SK-N-SH treated with all-trans-retinoic acid at 6 μM for 48 hours (cell line): ENCODE data around the gene CPT1A.

Experiments used
- ATAC-seq: fragments of 200-7000 bp; cut with Tn5 transposase; 3 replicates; pipeline ENCODE4 v1.9.1; 2020; ENCODE audit warnings: mild to moderate bottlenecking, moderate library complexity
- ARNTL ChIP-seq: fragments of 450-650 bp; formaldehyde crosslinking; IDR thresholded peaks from 2 replicates; pipeline ENCODE4 v1.5.0; 2020; ENCODE audit warnings: low read depth, mild to moderate bottlenecking, moderate library complexity, borderline replicate concordance
- BACH2 ChIP-seq: fragments of 250-450 bp; sonication (Bioruptor Pico); IDR thresholded peaks from 2 replicates; pipeline ENCODE4 v1.9.0; 2021; ENCODE audit warnings: mild to moderate bottlenecking, borderline replicate concordance
- CREB5 ChIP-seq: fragments of 250-450 bp; sonication (Bioruptor Pico); IDR thresholded peaks from 2 replicates; pipeline ENCODE4 v1.5.1; 2020; ENCODE audit warnings: low read depth, mild to moderate bottlenecking, moderate library complexity
- CSDC2 ChIP-seq: fragments of 250-450 bp; sonication (Bioruptor Pico); IDR thresholded peaks from 2 replicates; pipeline ENCODE4 v1.5.0; 2020; ENCODE audit warnings: mild to moderate bottlenecking, moderate library complexity
- CSRNP3 ChIP-seq: fragments of 250-450 bp; sonication (Bioruptor Pico); IDR thresholded peaks from 2 replicates; pipeline ENCODE4 v1.5.1; 2021; ENCODE audit warnings: mild to moderate bottlenecking, moderate library complexity
- GLIS3 ChIP-seq: fragments of 250-450 bp; sonication (Bioruptor Pico); IDR thresholded peaks from 2 replicates; pipeline ENCODE4 v1.5.0; 2020; ENCODE audit warnings: mild to moderate bottlenecking, moderate library complexity
- ISL1 ChIP-seq: fragments of 250-450 bp; sonication (Bioruptor Pico); IDR thresholded peaks from 2 replicates; pipeline ENCODE4 v2.1.2; 2022; ENCODE audit warnings: mild to moderate bottlenecking, moderate library complexity
- OSR1 ChIP-seq: fragments of 250-450 bp; sonication (Bioruptor Pico); IDR thresholded peaks from 2 replicates; pipeline ENCODE4 v1.8.0; 2022; ENCODE audit warnings: moderate library complexity, mild to moderate bottlenecking, inconsistent platforms
- PATZ1 ChIP-seq: fragments of 250-450 bp; sonication (Bioruptor Pico); IDR thresholded peaks from 2 replicates; pipeline ENCODE4 v1.8.0; 2020; ENCODE audit warnings: mild to moderate bottlenecking, moderate library complexity, borderline replicate concordance
- POU6F1 ChIP-seq: fragments of 250-450 bp; sonication (Bioruptor Pico); IDR thresholded peaks from 2 replicates; pipeline ENCODE4 v1.8.0; 2021; ENCODE audit warnings: low read depth, mild to moderate bottlenecking, moderate library complexity, borderline replicate concordance
- RARB ChIP-seq: fragments of 250-450 bp; sonication (Bioruptor Pico); IDR thresholded peaks from 2 replicates; pipeline ENCODE4 v1.8.0; 2021; ENCODE audit warnings: mild to moderate bottlenecking, moderate library complexity
- SNAI2 ChIP-seq: fragments of 250-450 bp; sonication (Bioruptor Pico); IDR thresholded peaks from 2 replicates; pipeline ENCODE4 v1.5.0; 2020; ENCODE audit warnings: mild to moderate bottlenecking, moderate library complexity
- TCF4 ChIP-seq: fragments of 250-450 bp; sonication (Bioruptor Pico); IDR thresholded peaks from 2 replicates; pipeline ENCODE4 v1.8.0; 2021; ENCODE audit warnings: mild to moderate bottlenecking, moderate library complexity, borderline replicate concordance
- TOX ChIP-seq: fragments of 250-450 bp; sonication (Bioruptor Pico); IDR thresholded peaks from 2 replicates; pipeline ENCODE4 v1.8.0; 2021; ENCODE audit warnings: mild to moderate bottlenecking, moderate library complexity, borderline replicate concordance
- TSHZ2 ChIP-seq: fragments of 250-450 bp; sonication (Bioruptor Pico); IDR thresholded peaks from 2 replicates; pipeline ENCODE4 v1.5.0; 2020; ENCODE audit warnings: mild to moderate bottlenecking, moderate library complexity
- ZFP3 ChIP-seq: fragments of 250-450 bp; sonication (Bioruptor Pico); IDR thresholded peaks from 2 replicates; pipeline ENCODE4 v1.5.0; 2020; ENCODE audit warnings: mild to moderate bottlenecking, moderate library complexity
- ZFP30 ChIP-seq: fragments of 450-650 bp; formaldehyde crosslinking; IDR thresholded peaks from 2 replicates; pipeline ENCODE4 v1.5.0; 2022; ENCODE audit warnings: mild to moderate bottlenecking, moderate library complexity
- ZNF565 ChIP-seq: fragments of 450-650 bp; formaldehyde crosslinking; conservative IDR thresholded peaks from 2 replicates; pipeline ENCODE4 v1.5.0; 2020; ENCODE audit warnings: low read depth, mild to moderate bottlenecking, moderate library complexity
- ZNF70 ChIP-seq: fragments of 450-650 bp; formaldehyde crosslinking; IDR thresholded peaks from 2 replicates; pipeline ENCODE4 v1.5.0; 2020; ENCODE audit warnings: mild to moderate bottlenecking, moderate library complexity
- ZNF8 ChIP-seq: fragments of 450-650 bp; formaldehyde crosslinking; IDR thresholded peaks from 2 replicates; pipeline ENCODE4 v1.5.0; 2020; ENCODE audit warnings: mild to moderate bottlenecking, moderate library complexity

Gene CPT1A

GRCh38 chr11:68763181-68763721 lies 78.5 kb downstream of the CPT1A start:
- no peak for ATAC-seq
- TF ChIP-seq PATZ1 (no peak), ZNF70 (no peak), ZNF565 (CRISPR knock-in tag) (no peak), ZNF8 (no peak), OSR1 (CRISPR knock-in tag) (no peak), GLIS3 (CRISPR knock-in tag) (no peak), ZFP30 (CRISPR knock-in tag) (no peak), SNAI2 (CRISPR knock-in tag) (no peak), CSDC2 (CRISPR knock-in tag) (no peak), TOX (no peak)

- ATAC-seq, result no peak
- no peak for TF ChIP-seq CSRNP3 (CRISPR knock-in tag)
- no peak for TF ChIP-seq CREB5
- TF ChIP-seq ZNF8, result no peak
- TF ChIP-seq RARB (CRISPR knock-in tag), result no peak
- TF ChIP-seq ISL1 (CRISPR knock-in tag), result no peak
- no peak for TF ChIP-seq ZFP3
- no peak for TF ChIP-seq ZNF70
- TF ChIP-seq BACH2, result no peak
- TF ChIP-seq ARNTL (CRISPR knock-in tag), result no peak
- TF ChIP-seq TSHZ2, result no peak
- TF ChIP-seq POU6F1, result no peak
Measured at GRCh38 chr11:68762481-68762880, 79.2 kb downstream of the CPT1A start.

- ATAC-seq, result no peak
- no peak for TF ChIP-seq TCF4
- TF ChIP-seq OSR1 (CRISPR knock-in tag), result no peak
- no peak for TF ChIP-seq SNAI2 (CRISPR knock-in tag)
- TF ChIP-seq POU6F1, result no peak
- no peak for TF ChIP-seq GLIS3 (CRISPR knock-in tag)
Measured at GRCh38 chr11:68761801-68762200, 79.9 kb downstream of the CPT1A start.
